Cerebellar cortex (tissue), 1 donor: ENCODE results near the gene NDUFAF3.

Experiments
- DNase-seq: peaks from one replicate; pipeline ENCODE4 v3.0.0-alpha.2; 2015; ENCODE audit warnings: low spot score

Gene NDUFAF3

GRCh38 chr3:49054344-49054862 lies 32.5 kb downstream of the NDUFAF3 start:
- DNase-seq, result no peak

GRCh38 chr3:49057268-49057667 lies 35.3 kb downstream of the NDUFAF3 start:
- DNase-seq, result no peak

- no peak for DNase-seq
Measured at GRCh38 chr3:49058011-49058410, 36.1 kb downstream of the NDUFAF3 start.
